GDM1 (cell line): ENCODE data around the gene CALCOCO2.
"Not testable (repeated sequence)": the region's sequence is repeated elsewhere in the genome, so short reads cannot be mapped to it uniquely, and the experiment has no call there.

Experiments used
- DNase-seq: peaks from one replicate; lab custom pipeline; 2025; lab: John Stamatoyannopoulos, UW

The CALCOCO2 gene

DNA sequence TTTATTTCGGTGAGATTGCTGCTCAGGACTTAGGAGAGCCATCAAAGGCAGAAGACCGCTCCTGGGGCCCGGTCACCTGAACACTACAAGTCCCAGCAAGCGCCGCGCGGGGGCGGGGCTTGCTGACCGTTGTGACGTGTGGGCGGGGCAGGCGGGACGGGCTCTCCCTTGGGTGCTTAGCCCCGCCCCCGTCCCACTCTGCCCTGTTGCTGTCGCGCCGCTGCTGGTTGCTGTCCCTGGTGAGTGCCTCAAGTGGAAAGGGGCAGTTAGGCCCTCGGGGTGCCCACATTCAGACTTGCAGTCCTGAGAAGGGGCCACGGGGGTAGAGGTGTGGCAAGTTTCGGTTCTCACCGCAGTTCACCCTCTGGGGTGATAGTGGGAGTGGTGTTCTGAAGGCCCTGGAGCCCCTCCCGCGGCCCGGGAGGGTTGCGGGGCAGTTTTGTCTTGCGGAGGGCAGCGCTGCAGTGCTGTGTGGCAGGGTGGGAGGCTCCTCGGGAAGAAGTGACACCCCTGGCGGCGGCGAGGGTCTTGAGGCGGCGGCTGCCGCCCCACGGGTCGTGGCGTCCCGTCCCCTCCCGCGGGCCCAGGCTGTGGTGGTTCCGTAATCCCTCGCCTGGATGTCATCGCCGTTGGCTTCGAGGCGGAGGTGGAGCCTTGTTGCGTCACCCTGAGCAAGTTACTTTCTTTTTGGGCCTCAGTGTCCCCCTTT is at the start of gene CALCOCO2:
CALCOCO2 (plus strand) TSS at position 196 of the 709 bp plus-strand sequence. CDS start 10,673 bp downstream, outside the sequence.
- peak; percentile 82 for DNase-seq

DNA sequence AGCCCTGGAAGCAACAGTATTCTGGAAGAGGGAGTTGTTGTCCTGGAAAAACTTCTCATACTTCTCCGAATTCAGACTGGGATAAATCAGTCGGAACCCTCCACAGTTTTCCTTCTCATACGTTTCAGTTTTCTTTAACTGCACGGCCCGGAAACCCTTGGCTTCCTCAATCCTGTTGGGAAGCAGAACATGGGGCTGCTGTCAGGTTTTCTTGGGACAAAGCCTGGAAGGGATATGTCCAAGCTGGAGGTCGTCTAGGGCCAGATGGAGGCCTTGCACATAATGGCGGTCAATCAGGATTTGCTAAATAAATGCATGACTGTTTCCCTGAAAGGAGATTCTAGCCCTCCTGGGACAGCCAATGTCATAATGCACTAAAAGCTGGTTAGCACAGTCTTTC is 43.0 kb upstream of the CALCOCO2 start:
- DNase-seq, result no peak

- DNase-seq, result no peak
Observed at GRCh38 chr17:48790607-48791127, 40.2 kb upstream of the CALCOCO2 start.

- peak; percentile 48 for DNase-seq
Observed at GRCh38 chr17:48791128-48792032, 39.5 kb upstream of the CALCOCO2 start.

DNA sequence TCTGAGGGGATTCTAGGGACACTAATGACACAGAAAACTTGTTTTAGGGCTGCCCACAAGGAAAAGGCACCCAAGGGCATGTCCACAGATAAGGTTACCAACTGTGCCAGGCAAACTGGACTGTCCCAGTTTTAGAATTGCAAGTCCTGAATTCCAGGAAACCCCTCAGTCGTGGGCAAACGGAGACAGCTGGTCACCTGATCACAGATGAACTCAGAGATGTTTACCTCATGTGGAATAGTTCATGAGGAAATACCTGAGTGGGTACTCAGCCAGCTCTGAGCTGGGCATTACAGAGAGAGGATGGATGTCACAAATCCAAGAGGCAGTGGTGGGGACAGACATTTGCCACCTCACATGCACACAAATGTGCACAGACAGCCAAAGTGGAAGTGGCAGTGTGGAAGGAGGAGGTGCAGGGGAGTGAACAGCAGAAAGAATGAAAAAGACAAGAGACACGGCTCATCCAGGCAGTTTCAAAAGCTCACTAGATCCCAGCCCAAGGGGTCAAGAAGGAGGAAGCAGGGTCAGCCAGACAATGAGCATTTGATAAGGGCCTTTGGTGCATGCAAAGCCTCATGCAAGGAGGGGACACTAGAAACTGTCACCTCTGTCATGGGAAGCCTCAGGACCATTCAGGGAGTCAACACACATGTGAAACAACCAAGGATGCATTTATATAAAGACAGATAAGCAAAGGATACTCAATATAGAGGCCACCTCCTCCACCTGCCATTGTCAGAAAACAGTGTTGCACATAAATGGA is 38.6 kb upstream of the CALCOCO2 start:
- no peak for DNase-seq

GRCh38 chr17:48795444-48796162 is 35.2 kb upstream of the CALCOCO2 start:
- no peak for DNase-seq

- not testable (repeated sequence) for DNase-seq
Observed at GRCh38 chr17:48796163-48796522, 34.7 kb upstream of the CALCOCO2 start.

DNA sequence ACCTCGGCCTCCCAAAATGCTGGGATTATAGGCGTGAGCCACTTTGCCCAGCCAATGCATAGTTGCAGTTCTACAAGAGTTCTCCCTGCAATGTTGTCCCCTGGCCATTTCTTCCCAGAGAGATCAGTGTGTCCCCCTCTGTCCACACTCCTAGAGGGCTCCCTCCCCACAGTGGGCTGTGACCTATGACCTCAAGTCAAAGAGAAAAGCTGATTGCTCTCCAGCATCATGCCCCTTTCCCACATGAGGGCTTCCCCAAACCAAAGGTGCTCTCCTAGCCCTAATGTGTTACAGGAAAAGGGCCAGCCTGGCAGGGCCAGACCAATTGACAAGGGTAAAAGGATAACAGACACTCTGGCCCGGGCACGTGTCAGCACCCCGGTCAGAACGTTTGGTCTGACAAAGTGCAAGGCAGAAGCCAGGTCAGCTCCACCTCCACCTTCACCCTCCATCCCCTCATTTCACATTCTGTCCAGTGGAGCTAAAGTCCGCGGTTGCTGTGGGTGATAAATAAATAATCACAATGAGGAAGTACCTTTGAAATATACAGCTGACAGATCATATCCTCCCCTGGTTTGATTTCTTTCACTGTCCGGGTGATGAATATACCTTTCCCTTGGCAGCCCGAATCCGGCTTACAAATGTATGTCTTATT is 31.6 kb upstream of the CALCOCO2 start:
- no peak for DNase-seq

- no peak for DNase-seq
Observed at GRCh38 chr17:48800626-48801217, 30.1 kb upstream of the CALCOCO2 start.

GRCh38 chr17:48804936-48805411 is 25.9 kb upstream of the CALCOCO2 start:
- peak; percentile 13 for DNase-seq

DNA sequence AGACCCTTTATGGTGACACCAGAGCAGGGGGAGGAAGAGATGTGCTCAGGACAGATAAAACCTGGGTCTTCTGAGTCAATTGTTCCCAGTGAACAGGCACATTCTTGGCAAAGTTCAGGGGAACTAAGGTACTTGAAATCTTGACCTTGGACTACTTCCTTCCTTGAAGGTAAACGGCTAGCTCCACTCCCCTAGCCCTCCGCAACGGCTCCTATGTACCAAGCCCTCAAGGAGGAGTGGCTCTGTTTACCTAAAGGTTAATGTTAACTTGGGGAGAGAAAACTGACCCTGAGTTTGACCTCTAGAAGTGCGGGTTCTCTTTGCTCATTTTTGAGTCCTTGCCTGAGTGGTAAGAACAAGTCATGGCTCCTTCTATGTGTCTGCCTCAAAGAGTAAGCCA is 21.7 kb upstream of the CALCOCO2 start:
- no peak for DNase-seq

- DNase-seq, result no peak
Observed at GRCh38 chr17:48812001-48812400, 18.8 kb upstream of the CALCOCO2 start.

DNA sequence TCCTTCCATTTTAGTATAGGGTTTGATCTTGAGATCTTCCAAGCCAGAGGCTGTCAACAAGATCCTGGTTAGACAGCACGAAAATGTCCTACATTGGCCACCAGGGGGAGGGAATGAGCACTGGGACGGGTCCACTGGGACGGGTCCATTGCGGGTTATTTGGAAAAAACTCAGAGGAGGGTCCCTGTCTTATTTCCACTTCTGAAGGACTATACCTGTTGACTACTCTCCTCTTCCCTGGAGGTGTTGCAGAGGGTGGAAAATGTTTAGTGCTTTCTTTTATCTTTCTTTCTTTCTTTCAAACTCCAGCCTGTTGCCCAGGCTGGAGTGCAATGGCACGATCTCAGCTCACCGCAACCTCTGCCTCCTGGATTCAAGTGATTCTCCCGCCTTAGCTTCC is 16.3 kb upstream of the CALCOCO2 start:
- no peak for DNase-seq

DNA sequence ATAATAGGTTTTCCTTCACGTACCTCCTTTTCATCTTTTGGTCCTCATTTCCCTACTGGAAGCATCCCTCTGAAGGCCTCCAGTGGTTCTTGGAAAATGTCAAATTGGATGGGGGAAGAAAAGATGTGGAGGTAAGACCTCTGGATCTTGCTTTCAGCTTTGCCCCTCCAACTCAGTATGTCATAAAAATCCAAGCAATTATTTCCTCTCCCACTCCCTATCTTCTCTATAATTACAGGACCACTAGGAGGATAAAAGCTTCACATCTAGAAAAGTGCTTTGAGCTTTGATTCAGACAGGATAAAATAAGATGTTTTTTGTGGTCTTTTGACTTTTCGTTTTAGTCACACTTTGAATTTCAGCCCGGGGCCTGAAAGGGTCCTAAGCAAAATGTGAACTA is 15.5 kb upstream of the CALCOCO2 start:
- DNase-seq, result no peak

DNA sequence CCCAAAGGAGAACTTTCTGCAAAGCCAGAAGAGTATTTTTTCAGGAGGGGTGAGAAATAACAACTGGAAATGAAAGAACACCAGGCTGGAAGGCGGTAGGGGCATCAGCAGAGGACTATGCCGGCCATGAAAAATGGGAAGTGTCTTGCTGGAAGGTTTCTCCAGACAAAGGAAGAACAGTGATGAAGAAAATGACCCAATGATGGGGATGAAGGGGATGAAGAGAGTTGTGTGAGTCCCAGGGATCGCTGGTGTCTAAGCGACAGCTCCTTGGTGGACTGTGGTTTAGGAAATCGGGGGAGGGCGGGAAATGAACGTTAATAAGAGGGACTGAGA is 14.4 kb upstream of the CALCOCO2 start:
- DNase-seq, result no peak

DNA sequence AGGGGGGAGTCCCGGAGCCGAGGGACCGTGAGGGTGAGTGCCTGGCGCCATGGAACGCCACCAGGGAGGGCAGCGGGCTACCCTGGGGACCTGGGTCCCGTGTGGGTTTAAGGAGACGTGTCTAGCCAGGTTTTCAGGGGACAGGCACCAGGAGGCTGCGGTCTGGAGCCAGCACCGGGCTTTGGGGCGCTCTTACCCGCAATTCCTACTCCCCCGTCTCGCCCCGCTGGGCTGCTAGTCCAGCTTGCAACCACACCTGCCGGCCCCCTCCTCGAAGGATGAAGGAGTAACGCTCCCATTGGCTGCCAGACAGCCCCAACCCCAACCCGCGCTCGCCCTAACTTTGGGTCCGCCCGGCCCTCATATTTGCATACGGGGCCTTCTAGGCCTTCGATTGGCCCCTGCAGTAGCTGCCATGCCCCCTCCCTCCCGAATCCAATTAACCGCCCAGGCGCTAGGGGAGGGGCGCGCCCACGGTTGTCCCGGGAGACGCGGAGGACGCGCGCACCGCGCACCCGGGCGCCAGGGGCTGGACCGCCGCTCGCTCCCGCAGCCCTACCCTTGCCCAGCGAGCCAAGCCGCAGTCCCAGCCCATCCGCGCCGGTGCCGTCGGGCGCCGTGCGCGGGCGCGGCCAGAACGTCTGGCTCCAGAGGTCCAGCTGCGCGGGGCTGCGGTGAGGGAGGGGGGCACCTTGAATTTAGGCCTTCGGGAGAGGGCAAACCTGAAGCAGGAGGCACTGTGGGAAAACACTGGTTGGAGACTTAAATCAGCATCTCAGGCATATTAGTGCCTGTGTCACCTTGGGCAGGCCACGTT is 13.9 kb upstream of the CALCOCO2 start, which contains the start of gene TTLL6:
TTLL6 (minus strand) TSS at position 456 of the 817 bp plus-strand sequence; CDS start at position 299, 157 bp downstream.
- DNase-seq, result peak; percentile 74

DNA sequence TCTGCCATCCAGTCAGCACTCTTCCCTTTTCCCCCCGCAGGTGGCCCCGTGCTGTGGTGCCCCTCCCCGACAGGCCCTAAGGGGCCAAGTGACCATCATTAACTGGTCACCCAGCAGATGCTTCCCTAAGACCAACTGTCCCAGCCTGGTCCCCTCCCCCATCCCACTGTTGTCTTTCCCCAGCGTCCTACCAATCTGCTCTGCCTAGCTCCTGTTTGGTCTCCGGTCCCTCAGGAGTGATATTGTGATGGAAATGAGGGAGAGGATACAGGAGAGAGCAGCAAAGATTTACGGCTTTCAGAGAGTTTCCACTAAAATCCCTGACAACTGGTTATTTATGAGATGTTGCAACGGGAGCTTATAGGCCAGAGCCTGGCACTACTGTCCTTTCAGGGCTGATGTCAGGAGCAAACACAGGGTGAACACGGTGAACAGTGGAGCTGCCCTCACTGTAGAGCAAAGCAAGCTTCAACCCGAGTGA is 12.4 kb upstream of the CALCOCO2 start:
- no peak for DNase-seq

- no peak for DNase-seq
Observed at GRCh38 chr17:48819466-48819865, 11.4 kb upstream of the CALCOCO2 start.

GRCh38 chr17:48820936-48821335 is 9.9 kb upstream of the CALCOCO2 start:
- not testable (repeated sequence) for DNase-seq
